ENCODE results near the gene SUSD6. TPM values are rescaled to one million over a fixed set of nuclear protein-coding genes. Genes with fewer than 3 reads are reported as not detected.

Gene SUSD6, protein sequence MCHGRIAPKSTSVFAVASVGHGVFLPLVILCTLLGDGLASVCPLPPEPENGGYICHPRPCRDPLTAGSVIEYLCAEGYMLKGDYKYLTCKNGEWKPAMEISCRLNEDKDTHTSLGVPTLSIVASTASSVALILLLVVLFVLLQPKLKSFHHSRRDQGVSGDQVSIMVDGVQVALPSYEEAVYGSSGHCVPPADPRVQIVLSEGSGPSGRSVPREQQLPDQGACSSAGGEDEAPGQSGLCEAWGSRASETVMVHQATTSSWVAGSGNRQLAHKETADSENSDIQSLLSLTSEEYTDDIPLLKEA
- total RNA-seq (2014; rRNA removed; shearing (Covaris generic)): 1.4 and 1.5 TPM in 2 replicates

DNA sequence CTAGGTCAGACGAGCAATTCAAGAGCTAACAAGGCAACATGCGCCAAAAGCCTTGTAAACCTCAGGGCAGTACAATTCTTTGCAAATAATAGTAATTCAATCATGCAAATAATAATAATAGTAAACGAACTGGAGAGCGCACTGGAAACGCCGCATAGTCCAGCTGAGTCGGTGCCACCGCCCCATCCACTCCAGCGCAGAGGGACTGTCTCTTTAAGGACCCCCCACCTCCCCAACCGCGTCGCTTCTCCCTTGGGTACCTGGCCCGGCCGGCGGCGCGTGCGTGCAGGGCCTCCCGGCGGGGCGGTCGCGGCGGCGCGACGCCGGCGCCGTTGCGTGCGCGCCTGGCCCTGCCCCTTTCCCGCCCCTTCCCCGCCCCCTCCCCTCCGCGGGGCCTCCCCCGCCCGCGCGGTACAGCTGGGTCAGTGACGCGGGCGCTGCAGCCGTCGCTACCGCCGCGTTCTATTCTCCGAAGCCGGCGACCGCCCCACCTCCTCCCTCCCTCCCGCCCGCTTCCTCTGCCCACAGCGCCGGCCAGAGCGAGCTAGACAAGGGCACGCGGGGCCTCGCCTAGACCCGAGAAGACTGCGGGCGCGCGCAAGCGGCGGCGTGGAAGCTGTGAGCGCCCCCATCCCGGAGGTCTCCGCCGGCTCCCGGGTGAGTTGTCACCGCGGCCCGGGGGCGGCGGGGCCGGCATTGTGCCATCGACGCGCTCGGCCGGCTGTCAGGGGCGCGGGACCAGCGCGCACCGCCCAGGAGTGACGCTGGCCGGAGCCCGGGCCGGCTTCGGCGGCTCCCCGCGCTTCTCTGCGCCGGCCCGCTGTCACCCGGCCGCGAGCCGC is at the start of gene SUSD6:
SUSD6 (plus strand) TSS at position 425 of the 842 bp plus-strand sequence. CDS start 46,997 bp downstream, outside the sequence.
- in situ Hi-C loops (cut with HindIII; ENCODE audit: low sequenced_read_pairs): no loop called here
- DNase-seq (ENCODE audit: low spot score): peak; percentile 85

DNA sequence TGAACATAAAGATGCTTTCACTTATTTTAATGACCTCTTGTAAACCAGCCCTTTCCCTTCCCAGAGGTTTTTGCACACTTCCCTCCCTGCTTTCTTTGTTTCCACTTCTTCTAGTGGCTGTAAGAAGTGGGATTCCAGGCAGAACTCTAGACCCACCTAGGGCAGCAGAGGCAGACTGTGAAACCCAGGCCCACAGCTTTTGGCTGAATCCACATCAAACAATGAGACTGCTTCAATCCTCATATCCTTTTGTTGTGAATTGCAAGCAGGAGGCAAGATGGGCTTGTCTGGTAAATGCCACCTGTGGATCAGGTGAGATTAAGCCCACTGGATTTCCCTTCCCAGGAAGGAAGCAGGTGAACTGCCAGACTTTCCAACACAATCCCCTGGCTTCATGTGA is 49.5 kb upstream of the SUSD6 start:
- no peak for DNase-seq (ENCODE audit: low spot score)

DNA sequence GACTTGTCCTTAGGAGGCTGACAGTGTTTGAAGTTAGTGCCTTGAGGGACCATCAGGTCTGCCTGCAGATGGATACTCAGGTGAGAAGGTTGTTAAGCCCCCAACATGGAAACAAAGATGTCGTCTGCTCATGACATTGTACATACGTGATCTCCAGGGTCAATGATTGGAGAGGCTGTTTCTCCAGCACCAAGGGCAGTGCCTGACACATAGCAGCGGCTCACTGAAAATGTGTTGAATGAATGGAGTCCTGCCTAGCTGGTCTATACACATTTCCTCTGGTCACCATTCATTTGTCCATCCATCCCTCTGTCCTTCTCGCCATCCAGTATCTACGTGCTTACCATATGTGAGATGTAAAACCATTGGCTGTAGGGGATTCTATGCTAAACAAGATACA is 43.8 kb upstream of the SUSD6 start:
- DNase-seq (ENCODE audit: low spot score): no peak
- in situ Hi-C loops (cut with HindIII; ENCODE audit: low sequenced_read_pairs): no loop called here

More for the DNA sequence above, 49.5 kb upstream of the SUSD6 start:
- in situ Hi-C loops (cut with HindIII; ENCODE audit: low sequenced_read_pairs): no loop called here

DNA sequence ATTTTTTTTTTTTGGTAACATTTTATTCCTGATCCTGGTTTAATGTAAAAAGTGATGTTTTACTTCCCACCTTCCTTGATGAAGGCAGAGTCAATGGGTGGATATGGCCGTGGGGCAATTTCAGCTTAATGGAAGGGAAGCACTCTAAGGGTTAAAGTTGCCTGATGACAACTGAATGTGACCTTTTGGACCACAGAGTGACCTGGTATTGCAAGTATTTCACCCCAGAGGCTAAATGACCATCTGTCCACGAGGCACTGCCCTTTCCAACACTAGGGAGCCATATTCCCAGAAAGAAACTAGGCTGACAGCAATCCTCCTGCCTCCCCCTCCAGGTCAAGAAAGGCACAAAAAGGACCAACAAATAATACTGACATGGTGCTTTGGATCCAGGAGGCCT is 41.5 kb upstream of the SUSD6 start:
- in situ Hi-C loops (cut with HindIII; ENCODE audit: low sequenced_read_pairs): no loop called here

DNA sequence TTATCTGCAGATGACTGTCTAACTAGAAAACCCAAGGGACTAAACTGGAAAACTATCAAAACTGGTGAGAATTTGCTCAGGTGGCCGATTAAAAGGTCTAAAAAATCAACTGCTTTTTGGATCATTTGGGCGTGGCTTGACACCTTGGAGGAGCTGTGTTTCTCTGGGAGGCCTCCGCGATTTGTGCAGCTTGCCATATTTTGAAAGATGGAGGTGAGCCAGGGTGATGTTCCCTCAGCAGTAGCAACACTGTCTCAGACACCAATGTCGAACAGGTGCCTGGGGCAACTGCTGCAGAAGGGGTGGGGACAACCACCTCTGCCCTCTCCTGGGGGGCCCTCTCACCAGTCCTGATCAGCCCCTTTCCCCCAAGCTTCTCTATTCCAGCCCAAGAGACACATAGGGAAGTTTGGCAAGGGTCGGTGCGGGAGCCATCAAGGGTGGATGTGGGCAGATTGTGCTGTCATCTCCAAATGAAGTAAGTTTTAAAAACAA is 40.5 kb upstream of the SUSD6 start:
- in situ Hi-C loops (cut with HindIII; ENCODE audit: low sequenced_read_pairs): no loop called here
- DNase-seq (ENCODE audit: low spot score): peak; percentile 71

More for the DNA sequence above, 41.5 kb upstream of the SUSD6 start:
- DNase-seq (ENCODE audit: low spot score): no peak

DNA sequence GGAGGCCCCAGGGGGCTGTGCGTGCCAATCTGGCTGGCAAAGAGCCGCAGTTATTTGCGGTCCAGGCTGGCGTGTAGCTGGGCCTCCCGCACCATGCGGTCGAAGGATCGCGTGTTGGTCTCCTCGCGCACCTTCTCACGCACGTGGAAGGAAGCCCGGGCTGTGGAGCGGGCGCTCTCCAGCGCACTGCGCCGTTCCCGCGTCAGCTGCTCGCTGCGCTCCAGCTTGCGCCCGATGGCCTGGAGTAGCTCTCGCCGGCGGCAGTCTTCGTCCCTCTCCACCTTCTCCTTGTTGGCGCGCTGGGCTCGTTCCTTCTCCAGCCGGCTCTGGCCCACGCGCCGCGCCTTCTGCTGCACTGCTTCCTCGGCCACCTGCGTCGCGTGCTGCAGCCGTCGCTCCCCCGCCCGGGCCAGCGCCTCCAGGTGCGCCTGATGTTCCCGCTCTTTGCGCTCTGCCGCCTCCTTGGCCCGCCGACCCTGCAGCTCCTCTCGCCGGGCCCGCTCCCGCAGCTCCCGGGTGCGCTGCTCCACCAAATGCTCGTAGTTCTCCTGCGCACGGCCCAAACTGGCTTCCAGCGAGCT is 39.9 kb upstream of the SUSD6 start:
- DNase-seq (ENCODE audit: low spot score): no peak

DNA sequence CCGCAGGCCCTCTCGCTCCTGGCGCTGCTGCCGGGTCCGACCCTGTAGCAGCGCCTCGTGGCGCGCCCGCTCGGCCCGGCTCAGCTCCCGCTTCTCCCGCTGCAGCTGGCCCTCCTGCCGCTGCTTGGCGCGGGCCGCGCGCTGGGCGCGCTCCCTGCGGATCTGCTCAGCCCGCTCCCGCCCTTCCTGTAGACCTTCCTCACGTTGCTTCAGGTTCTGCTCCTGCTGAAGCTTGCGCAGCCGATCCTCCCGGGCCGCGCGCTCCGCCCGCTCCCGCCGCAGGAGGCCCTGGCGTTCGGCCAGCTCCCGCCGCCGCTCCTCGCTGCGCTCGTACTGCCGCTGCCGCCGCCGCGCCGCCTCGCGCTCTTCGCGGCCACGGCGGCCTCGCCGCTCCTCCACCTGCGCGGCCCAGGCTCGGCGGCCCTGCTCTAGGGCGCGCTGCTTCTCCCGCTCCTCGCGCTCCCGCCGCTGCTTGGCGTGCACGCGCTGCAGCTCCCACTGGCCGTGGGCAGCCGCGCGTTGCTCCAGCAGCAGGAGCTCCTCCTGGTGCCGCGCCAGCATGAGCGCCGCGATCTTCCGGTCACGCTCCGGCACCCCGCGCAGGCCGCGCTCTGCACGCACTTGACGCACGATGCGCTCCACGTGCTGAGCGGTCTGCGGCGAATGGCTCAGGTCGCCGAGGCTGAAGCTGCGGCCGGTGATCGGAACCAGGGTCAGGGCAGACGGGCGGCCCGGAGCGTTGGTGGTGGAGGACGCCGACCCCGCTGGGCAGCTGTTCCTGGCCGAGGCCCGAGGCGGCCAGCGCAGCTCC is 39.2 kb upstream of the SUSD6 start:
- DNase-seq (ENCODE audit: low spot score): no peak
- in situ Hi-C loops (cut with HindIII; ENCODE audit: low sequenced_read_pairs): no loop called here

More for the DNA sequence above, 39.9 kb upstream of the SUSD6 start:
- in situ Hi-C loops (cut with HindIII; ENCODE audit: low sequenced_read_pairs): no loop called here

DNA sequence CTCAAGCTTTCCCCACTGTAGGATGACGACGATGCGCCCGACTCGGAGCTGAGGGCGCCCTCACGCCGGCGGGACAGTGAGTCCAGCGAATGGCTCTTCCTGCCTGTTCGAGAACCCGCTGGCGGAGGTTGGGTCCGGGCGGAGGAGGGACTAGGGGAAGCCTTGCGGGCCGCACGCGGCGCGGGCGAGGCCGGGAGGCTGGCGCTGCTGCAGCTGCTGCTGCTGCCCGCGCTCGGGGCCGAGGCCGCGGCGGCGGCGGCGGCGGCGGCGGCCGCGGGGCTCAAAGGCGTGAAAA is 38.6 kb upstream of the SUSD6 start:
- no peak for DNase-seq (ENCODE audit: low spot score)
- in situ Hi-C loops (cut with HindIII; ENCODE audit: low sequenced_read_pairs): no loop called here

DNA sequence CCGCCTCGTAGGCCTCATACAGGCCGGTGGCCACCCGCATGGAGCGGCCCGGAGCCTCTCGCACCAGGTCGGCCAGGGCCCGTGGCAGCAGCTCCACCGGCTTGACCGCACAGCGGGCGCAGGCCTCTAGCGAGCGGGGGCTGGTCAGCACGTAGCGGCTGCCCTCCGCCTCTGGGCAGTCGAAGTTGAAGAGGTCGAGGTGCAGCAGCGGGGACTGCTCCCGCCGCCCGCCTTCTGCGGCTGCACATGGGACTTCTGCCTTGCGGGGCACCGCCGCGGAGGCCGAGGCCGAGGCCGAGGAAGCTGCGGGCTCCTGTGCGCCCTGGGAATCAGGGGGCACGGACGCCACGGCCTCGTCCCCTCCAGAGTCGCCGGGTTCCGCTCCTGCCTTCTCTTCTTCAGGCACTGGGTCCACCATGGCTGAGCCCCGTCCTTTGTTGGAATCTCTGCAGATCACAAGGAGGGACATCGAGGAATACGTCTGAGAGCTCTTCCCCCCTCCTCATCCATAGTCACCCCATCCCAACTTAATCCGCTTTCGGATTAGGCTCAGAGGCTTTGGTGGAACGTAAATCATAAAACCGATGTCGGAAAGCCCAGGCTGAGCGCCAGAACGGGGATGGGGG is 38.1 kb upstream of the SUSD6 start:
- peak; percentile 37 for DNase-seq (ENCODE audit: low spot score)
- in situ Hi-C loops (cut with HindIII; ENCODE audit: low sequenced_read_pairs): no loop called here

DNA sequence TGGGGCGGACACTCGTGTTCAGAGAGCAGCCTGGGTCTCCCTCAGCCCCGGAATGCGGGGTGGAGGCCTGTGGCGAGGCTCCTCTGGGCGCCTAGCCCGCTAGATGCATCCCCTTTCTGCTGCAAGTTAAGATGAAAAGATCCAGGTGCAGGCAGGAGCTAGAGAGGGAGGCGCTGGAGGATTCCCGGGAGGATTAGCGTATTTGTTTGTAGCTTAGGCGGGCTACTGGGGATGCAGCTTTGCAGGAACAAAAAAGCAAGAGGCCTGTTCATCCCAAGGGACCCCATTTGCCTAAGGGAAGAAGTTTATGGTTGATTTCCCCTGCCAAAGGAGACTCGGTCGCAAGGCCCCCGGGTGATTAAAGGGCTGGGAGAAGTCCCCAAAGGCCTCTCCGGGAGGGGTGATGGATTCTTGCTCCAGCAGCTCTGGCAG is 37.5 kb upstream of the SUSD6 start:
- in situ Hi-C loops (cut with HindIII; ENCODE audit: low sequenced_read_pairs): no loop called here
- peak; percentile 58 for DNase-seq (ENCODE audit: low spot score)

DNA sequence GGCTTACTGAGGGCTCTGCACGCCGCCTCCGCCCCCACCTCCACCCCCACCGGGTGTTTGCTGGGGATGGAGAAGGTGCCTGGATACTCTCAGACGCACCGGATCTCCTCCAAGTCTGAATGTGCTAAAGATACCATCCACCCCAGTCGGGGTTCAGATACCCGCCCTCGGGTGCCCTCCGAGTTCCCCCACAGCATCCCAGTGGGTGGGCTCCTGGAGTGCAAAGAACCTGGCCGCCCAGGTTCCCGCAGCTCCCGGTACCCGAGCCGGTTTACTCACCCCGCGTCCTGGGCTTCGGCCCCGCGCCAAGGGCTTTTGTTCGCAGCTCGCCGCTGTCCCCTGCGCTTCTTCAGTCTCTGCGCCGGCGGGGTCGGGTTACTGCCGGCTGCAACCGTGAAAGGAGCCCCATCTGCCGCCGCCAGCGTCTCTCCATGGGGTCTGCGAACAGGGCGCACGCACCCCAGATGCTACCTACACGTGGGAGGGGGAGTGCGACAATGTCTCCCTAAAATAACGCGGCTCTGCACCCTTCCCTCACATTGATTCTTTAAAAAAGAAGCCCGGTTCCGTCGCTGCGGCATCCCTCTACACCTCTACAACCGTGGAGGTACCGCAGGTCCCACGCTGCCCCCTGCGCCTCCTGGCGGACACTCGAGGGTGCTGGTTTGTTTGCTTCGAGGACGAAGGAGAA is 37.0 kb upstream of the SUSD6 start, which contains the start of gene CCDC177:
CCDC177 (minus strand) TSS at position 609 of the 691 bp plus-strand sequence. CDS start 1,249 bp downstream, outside the sequence.
- DNase-seq (ENCODE audit: low spot score): peak; percentile 85
- in situ Hi-C loops (cut with HindIII; ENCODE audit: low sequenced_read_pairs): no loop called here

DNA sequence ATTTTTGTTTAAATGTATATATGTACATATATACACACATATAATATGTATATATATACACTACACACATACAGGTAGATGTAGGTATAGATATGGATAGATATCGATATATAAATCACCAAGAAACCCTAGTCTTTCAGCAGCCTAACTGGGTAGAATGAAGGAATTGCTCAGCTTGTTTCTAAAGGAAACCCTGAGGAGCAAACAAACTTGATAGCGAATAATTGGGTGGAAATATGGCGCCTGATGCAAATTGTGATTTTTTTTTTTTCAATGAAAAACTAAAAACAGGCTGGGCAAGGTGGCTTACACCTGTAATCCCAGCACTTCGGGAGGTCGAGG is 36.5 kb upstream of the SUSD6 start:
- in situ Hi-C loops (cut with HindIII; ENCODE audit: low sequenced_read_pairs): no loop called here
- no peak for DNase-seq (ENCODE audit: low spot score)

DNA sequence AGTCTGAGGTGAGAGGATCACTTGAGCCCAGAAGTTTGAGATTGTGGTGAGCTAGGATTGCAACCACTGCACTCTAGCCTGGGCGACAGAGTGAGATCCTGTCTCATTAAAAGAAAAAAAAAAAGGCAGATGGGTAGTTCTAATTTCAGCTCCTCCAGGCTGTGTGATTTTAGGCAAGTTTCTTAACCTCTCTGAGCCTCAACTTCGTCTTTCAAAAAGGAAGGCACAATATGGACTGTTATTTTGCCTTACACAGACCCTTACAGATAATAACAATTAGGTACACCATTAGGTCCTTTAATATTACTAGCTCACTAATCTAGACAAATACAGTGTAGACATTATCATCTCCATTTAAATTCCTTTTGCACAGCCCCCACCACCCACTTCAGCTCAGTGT is 31.9 kb upstream of the SUSD6 start:
- DNase-seq (ENCODE audit: low spot score): no peak
- in situ Hi-C loops (cut with HindIII; ENCODE audit: low sequenced_read_pairs): no loop called here

DNA sequence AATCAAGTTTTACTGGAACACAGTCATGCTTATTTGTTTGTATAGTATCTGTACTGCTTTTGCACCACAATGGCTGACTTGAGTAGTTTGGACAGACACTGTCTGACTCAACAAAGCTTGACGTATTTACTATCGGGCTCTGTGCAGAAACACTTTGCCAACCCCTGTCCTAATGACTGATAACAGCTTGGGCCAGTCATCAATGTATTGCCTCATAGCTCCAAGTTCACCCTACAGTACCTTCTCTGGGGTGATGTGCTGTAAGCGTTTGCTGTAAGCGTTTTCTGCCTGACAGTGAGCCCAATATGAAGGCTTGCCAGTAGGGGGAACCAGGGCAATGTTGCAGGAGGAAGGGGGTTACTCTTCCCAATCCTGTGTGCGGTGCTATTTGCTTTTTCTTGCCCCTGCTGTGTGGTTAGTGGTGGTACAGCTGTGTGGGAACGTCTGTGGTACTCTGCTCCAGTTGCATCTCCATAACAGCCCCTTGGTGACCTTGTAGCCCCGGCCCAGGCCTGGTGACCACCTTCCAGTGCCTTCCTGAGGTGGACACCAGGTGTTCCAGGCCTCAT is 31.3 kb upstream of the SUSD6 start:
- no peak for DNase-seq (ENCODE audit: low spot score)
- in situ Hi-C loops (cut with HindIII; ENCODE audit: low sequenced_read_pairs): no loop called here

DNA sequence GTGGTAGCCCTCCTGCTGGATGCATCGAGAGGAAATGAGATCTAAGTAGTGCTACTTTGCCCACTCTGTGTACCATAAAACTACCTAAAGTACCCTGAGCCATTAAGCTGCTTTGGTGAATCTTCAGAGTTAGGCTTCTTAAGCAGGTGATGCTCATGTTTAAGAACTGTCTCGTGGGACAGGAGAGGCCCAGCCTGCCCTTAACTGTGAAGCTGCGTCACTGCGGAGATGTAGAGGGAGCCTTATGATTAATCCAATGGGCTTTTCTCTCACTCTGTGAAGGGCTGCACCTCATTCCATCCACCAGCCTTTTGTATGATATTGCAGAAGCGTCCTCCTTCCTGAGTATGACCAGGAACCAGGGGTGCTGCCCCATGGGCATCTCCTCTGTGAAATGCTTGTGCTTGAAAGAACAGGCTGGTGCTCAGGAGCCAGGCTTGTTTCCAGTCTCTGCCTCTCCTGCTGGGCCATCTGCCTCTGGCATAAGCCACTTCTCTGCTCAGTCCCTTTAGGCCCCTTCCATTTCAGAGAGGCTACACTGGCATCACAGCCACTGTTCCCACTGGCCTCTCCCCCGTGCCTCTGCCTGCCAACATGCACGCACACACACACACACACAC is 30.0 kb upstream of the SUSD6 start:
- DNase-seq (ENCODE audit: low spot score): peak; percentile 92
- in situ Hi-C loops (cut with HindIII; ENCODE audit: low sequenced_read_pairs): no loop called here

DNA sequence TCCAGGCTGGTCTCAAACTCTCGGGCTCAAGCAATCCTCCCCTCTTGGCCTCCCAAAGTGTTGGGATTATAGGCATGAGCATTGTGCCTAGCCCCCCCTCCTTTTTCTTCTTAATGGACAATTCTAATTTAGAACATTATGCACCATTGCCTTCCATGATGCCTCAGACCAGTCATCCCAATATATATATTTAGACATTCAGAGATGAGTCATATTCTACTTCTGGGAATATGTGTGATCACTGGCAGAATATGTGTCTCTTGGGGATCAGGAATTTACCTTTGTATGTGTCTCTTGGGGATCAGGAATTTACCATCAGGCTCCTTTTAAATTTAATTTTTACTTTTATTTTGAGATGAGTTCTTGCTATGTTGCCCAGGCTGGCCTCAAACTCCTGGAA is 29.2 kb upstream of the SUSD6 start:
- DNase-seq (ENCODE audit: low spot score): no peak
- in situ Hi-C loops (cut with HindIII; ENCODE audit: low sequenced_read_pairs): no loop called here

DNA sequence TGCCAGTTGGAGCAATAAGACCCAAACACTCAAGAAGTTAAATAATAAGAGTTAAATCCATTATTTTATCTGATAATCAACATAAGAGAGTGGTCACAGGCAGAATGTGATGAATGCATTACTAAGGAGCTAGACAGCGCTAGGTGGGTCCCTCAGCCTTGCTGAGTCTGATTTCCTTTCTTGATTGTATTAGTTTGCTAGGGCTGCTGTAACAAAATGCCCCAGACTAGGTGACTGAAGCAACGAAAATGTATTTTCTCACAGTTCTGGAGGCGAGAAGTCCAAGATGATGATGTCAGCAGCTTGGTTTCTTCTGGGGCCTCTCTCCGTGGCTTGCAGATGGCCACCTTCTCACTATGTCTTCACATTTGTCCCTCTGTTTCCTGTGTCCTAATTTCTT is 28.6 kb upstream of the SUSD6 start:
- in situ Hi-C loops (cut with HindIII; ENCODE audit: low sequenced_read_pairs): no loop called here
- DNase-seq (ENCODE audit: low spot score): no peak

DNA sequence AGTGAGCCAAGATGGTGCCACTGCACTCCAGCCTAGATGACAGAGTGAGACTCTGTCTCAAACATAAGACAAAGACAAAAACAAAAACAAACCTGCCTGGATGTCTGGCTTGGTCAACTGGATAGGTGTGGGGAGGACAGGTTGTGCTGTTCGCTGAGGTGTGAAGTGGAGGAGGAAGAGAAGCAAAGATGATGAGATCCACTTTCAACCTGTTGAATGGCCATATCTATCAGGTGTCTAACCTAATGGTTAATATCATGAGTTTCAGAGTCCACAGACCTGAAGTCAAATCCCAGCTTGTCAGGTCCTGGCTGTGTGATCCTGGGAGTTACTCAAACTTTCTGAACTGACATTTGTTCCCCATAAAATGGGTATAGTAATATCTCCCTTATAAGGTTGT is 27.0 kb upstream of the SUSD6 start:
- in situ Hi-C loops (cut with HindIII; ENCODE audit: low sequenced_read_pairs): no loop called here
- DNase-seq (ENCODE audit: low spot score): no peak

Measured in G401 (cell line).